ENCODE measurements around the gene ANP32E.
A peak's percentile ranks its signal among the peaks of the same experiment; 100 is the strongest.
"Not testable (repeated sequence)": the region's sequence is repeated elsewhere in the genome, so short reads cannot be mapped to it uniquely, and the experiment has no call there.

The ANP32E gene

DNA sequence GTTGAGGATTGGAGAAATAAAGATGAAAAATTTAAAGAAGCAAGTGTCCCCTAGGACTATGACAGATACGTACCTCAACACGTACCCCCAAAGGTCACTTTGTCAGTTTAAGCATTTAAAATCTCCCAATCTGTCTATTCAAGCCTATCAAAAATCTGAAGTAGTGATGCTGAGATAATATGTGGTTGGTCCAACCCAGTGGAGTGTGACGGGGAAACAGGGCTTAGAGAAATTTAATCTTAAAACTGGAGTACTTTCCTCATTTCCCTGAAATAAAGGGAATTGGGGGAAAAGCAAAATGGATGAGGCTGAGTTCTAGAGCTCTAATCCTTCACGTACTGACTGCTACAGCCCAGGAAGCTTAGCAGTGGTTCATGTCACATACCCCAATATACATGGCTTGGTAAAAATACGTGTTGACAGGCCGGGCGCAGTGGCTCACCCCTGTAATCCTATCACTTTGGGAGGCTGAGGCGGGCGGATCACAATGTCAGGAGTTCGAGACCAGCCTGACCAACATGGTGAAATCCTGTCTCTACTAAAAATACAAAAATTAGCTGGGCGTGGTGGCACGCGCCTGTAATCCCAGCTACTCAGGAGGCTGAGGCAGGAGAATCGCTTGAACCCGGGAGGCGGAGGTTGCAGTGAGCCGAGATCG lies 21.7 kb downstream of the ANP32E start:
- DNase-seq (ENCODE audit: low read depth in 2 of 2) = not testable (repeated sequence)

DNA sequence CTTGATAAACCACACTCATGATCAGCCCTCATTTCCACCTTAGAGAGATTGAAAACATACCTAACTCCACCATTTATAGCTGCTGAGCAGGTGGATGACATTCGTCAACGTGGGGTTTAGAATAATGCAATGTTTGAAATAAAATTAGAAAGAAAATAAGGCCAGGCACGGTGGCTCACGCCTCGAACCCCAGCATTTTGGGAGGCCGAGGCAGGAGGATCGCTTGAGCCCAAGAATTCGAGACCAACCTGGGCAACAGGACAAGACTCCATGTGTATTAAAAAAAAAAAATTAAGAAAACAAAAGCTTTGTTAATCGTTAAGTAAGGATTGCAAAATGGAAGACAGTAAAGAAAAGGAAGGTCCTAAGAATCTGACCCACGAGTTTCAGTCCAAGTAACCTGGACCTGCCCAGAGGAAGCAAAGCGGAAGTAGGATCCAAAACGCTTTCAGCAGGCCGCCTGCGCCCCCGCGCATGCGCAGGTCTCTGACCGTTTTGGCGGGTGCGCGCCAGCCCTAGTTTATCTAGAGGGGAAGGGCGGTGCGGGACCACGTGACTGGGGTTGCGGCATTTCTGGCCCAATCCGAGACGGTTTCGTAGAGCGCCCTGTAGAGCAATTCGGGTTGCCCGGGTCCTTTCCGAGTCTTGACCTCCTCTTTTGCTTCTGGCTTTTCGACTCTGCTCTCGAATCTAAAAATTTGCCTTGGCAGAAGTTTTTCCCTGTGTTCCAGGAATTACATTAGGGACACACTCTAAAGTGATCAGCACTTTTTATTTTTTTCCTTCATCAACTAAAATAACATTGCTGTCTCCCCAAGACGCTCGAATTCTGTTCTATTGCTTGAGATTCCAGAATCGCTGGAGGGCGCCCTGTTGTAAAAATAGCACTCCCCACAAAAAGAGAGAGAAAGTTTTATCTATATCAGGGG lies 22.5 kb downstream of the ANP32E start:
- DNase-seq (ENCODE audit: low read depth in 2 of 2) = peak; percentile 83

DNA sequence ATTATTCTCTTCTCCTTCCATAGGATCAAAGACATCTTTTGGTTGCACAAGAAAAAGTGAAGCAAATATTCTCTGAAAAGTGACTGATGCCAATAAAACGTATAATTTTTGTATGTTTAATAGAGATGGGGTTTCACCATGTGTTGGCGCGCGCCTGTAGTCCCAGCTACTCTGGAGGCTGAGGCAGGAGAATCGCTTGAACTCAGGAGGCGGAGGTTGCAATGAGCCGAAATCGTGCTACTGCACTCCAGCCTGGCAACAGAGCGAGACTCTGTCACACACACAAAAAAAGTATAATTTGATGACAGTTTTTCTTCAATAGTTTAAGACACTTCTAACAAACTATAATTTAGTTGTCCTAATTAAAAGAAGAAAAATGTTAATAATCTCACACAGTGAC lies 23.8 kb downstream of the ANP32E start:
- no peak for DNase-seq (ENCODE audit: low read depth in 2 of 2)

- no peak for DNase-seq (ENCODE audit: low read depth in 2 of 2)
Observed at GRCh38 chr1:150210706-150211105, 25.2 kb downstream of the ANP32E start.

- no peak for DNase-seq (ENCODE audit: low read depth in 2 of 2)
Observed at GRCh38 chr1:150210091-150210490, 25.8 kb downstream of the ANP32E start.

- not testable (repeated sequence) for DNase-seq (ENCODE audit: low read depth in 2 of 2)
Observed at GRCh38 chr1:150208460-150208859, 27.5 kb downstream of the ANP32E start.

- no peak for DNase-seq (ENCODE audit: low read depth in 2 of 2)
Observed at GRCh38 chr1:150207281-150207971, 28.5 kb downstream of the ANP32E start.

GRCh38 chr1:150196417-150196816 lies 39.5 kb downstream of the ANP32E start:
- DNase-seq (ENCODE audit: low read depth in 2 of 2) = no peak

DNA sequence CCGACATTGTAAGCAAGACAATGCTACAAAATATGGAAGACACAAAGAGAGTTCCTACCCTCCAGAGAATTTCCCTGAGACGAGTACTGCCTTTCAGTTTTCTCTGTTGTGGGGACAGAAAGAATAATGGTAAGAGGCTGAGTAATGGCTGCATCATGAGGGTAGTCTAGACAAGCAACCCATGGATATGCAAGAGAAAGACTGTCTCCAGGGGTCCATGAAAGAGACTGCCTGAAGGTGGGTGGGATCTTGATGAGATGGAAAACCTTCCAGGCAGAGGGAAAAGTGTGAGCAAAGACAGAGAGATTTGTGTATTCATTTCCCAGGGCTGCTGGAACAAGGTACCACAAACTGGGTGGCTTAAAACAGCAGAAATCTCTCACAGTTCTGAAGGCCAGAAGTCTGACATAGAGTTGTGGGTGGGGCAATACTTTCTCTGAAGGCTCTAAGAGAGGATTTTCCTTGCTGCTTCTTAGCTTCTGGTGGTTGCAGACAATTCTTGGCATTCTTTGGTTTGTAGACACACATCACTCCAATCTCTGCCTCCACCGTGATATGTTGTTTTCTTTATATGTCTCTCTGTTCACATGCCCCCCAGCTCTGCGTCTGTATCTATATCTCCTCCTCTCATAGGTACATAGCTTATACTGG lies 41.4 kb downstream of the ANP32E start:
- DNase-seq (ENCODE audit: low read depth in 2 of 2) = peak; percentile 33 to 44

GRCh38 chr1:150192012-150192411 lies 43.9 kb downstream of the ANP32E start:
- peak; percentile 72 to 73 for DNase-seq (ENCODE audit: low read depth in 2 of 2)

DNA sequence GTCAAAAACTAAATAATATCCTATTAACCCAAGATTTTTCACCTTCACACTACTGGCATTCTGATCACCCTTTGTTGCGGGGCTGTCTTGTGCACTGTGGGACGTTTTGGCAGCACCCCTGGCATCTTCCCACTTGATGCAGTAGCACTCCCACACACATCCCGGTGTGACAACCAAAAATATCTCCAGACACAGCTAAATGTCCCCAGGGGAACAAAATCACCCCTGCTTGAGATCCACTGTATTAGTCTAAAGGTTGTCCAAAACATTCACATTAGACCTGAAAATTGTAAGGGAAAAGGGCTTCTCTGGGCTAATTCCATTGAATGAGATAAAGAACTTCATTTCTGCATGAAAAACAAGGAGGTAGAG lies 48.4 kb downstream of the ANP32E start:
- DNase-seq (ENCODE audit: low read depth in 2 of 2) = no peak

DNA sequence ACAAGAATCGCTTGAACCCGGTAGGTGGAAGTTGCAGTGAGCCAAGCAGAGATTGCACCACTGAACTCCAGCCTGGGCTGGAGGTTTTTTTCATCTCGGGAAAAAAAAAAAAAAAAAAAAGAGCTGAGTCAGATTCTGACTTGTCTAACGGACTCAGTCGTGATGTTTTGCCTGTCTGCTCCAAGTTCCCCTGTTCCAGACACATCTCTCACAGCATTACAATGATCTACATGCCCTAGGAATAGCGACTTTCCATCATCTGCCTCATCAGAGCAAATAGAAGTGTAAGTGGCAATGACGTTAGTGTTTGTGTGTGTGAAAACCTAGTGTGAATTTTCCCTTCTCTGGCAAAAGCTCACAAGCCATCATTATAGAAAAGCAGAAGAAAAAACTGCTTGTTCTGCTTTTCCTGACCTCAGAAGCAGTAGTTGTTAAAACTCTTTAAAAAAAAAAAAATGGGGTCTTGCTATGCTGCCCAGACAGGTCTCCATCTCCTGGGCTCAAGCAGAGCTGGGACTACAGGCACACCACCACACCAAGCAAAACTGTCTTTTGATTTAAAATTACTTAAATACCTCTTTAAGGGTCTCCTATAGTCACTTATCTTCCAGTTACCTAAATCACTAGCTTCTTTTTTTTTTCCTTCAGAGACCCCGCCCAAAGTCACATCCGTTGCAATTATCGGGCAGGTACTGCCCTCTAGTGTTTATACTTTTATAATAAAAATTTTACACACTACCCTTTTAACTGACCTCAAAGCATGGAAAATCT lies 48.9 kb downstream of the ANP32E start:
- peak in 1 of 2 experiments; percentile 38 for DNase-seq (ENCODE audit: low read depth in 2 of 2)

- not testable (repeated sequence) for DNase-seq (ENCODE audit: low read depth in 2 of 2)
Observed at GRCh38 chr1:150186438-150186788, 49.5 kb downstream of the ANP32E start.

DNA sequence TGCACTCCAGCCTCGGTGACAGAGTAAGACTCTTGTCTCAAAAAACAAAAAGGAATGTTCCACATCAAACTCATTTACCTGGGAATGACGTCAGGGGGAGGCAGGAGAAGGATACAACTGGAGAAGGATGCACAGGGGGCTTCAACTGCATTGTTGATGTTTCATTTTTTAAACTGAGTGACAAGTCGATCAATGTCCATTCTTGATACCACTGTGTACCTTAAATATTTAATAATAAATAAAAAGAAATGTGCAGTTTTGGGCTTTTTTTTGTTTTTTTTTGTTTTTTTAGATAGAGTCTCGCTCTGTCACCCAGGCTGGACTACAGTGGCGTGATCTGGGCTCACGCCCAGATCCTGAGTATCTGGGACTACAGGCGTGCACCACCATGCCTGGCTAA lies 50.4 kb downstream of the ANP32E start:
- no peak for DNase-seq (ENCODE audit: low read depth in 2 of 2)

DNA sequence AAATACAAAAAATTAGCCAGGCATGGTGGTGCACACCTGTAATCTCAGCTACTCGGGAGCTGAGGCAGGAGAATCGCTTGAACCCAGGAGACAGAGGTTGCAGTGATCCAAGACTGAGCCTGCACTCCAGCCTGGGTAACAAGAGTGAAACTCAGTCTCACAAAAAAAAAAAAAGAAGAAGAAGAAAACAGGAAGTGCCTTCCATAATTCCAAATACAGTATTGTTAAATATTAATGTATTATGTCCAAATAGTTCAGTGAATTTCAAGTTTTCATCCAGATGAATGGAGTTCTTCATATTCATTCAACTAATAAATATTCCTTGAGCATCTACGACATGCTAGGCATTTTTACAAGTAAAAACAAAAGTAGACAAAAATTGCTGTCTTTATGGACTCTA lies 52.9 kb downstream of the ANP32E start:
- DNase-seq (ENCODE audit: low read depth in 2 of 2) = no peak

GRCh38 chr1:150182247-150182646 lies 53.7 kb downstream of the ANP32E start:
- no peak for DNase-seq (ENCODE audit: low read depth in 2 of 2)

DNA sequence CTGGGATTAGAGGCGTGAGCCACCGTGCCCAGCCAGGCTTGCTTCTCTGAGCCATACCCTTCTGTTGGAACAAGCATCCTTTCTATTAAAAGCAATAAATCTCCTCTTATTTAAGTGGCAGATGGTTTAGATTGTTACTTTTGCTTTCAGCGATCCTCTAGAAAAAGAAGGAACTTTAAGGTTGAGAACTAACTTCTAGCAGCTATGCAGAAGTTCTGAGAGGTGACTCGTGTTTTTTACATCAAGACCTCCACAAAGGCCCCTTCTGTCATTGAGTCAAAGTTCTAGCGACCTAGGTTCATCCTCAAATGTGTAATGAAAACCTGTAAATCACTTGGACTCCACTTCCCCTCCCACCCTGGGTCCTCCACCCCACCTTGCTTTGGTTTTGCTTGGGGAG lies 55.4 kb downstream of the ANP32E start:
- DNase-seq (ENCODE audit: low read depth in 2 of 2) = no peak

DNA sequence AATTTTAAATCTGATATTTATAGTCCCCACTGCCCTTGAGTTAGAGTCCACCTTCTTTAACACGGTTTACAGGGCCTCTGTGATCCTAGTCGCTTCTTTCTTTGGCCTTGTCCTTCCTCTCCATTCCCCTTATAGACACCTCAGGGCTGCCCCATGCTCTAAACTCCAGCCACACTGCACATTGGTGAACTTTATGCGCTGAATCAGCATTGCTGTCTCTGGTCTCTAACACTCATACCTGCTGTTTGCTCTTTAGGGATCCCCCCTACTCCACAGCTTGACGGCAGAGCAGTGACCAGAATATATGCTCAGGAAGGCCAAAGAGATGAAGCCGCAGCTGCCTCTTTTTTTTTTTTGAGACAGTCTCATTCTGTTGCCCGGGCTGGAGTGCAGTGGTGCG lies 56.0 kb downstream of the ANP32E start:
- DNase-seq (ENCODE audit: low read depth in 2 of 2) = no peak

GRCh38 chr1:150178548-150178947 lies 57.4 kb downstream of the ANP32E start:
- DNase-seq (ENCODE audit: low read depth in 2 of 2) = no peak

GRCh38 chr1:150176593-150176992 lies 59.3 kb downstream of the ANP32E start:
- no peak for DNase-seq (ENCODE audit: low read depth in 2 of 2)

DNA sequence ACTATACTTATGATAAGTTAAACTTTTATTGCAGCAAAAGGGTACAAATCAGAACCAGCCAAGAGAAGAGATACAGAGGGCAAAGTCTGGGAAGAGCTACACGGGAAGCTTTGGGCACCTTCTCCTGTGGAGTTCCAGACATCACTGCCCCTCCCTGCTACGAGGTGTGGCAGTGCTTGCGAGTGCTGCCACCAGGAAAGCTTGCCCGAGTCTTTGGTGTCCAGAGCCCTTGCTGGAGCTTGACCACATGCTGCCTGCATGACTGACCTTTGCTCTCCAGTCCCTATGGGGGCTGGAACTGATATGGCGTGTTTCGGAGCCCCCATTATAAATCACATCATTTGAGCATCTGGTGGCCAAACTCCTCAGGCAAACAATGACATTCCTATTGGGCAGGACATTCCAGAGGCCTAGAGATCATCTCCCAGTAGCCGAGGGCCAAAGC lies 62.7 kb downstream of the ANP32E start:
- DNase-seq (ENCODE audit: low read depth in 2 of 2) = no peak
